NCI-H2029 (cell line): ENCODE results near the gene PLA2R1.

Source experiments
- DNase-seq: peaks from one replicate; lab custom pipeline; 2025; lab: John Stamatoyannopoulos, UW

PLA2R1 gene

DNA sequence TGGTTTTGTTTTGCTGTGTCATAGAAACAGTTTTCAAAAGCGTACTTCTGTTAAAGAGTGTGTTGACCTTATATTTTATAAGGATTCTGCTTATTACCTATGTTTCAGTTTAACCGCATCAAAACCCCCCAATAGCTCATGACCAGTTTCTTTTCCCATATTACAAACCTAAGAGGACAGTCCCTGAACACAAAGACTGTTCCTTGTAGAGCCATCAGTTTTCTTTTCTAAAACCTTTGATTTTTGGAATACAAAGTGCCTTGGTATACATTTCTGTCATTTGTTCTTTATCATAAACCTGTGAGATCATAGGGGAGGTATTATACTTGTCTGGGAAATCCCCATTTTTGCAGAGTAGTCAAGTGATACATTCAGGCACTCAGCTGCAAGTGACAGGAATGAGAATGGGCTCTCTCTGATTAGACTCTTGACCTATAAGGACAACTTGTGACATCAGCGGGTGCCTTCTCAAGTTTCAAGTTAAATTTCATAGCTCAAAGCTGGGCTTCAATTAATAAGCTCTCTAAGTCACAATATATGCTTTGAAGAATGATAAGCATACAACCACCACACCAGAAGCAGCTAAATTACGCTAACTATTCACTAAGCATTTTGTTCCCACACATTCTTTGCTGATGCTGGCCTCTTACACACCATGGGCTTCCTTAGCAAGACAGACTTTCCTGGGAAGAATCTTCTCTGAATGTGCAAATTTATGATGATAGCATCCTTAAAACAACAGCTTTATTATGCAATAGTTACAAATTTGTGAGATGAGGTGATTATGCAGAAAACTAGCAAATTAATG is 167.0 kb downstream of the PLA2R1 start:
- no peak for DNase-seq

DNA sequence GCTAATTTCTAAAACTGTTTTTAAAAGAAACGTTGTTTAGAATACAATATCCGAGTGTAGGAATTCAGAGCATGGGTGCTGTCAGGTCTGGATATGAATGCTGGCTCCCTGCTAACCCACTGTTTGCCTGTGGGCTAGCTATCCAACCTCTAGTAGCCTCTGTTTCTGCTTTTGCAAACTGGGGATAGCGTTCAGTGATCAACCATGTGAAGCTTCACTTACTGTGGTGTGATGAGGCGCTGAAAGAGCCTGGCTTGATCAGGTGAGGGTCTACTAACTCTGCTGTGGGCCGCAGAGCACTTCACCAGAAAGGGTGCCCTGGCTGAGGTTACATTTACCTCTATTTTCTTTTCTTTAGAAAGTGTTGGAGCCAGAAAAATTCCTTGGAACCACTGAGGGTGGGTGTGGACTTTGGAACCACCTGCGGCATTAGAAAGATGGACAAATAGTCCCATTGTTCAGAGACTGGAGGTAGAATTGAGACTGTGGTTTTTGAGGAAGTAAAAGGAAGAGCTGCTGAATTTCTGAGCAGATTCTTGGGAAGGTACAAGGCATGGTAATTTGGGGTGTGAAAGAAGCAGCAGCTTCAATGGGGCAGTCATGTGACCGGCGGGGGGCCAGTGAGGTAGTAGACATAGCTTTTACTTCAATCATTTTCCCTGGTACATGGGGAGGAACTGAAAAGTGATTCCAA is 168.1 kb downstream of the PLA2R1 start:
- no peak for DNase-seq

DNA sequence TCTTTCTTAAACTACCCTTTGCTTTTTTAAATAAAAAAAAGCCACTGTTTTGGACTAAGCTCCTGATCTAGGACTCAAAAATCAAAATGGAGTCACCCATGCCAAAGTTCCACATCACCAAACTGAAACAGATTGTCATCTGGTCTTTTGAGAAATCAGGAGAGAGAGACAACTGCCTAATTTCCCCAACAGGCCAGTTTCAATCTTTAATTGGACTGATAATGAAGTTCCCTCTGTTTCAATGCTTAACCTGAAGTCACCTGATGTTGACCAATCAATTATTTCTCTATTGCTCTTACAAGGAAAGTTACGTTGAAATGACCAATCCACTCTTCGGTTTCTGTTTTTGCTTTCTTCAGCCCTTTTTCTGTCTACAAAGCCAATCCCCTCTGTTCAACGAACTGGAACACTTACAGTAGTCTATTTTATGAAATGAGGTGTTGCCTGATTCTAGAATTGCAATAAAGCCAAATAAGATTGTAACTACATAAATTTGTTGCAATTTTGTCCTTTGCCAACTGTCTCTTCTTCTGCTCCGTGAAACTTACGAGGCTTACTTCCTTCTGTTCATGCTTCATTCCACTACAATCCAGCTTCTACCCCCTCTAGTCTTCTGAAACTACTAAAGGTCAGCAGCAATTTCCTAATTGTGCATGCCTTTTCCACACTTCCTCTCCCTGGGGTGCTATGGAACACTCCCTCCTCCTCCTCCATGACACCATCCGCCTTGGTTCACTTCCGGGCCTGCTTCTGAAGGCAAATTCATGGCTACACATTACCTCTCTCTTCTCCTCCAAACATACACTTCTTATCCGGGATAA is 169.2 kb downstream of the PLA2R1 start:
- no peak for DNase-seq

DNA sequence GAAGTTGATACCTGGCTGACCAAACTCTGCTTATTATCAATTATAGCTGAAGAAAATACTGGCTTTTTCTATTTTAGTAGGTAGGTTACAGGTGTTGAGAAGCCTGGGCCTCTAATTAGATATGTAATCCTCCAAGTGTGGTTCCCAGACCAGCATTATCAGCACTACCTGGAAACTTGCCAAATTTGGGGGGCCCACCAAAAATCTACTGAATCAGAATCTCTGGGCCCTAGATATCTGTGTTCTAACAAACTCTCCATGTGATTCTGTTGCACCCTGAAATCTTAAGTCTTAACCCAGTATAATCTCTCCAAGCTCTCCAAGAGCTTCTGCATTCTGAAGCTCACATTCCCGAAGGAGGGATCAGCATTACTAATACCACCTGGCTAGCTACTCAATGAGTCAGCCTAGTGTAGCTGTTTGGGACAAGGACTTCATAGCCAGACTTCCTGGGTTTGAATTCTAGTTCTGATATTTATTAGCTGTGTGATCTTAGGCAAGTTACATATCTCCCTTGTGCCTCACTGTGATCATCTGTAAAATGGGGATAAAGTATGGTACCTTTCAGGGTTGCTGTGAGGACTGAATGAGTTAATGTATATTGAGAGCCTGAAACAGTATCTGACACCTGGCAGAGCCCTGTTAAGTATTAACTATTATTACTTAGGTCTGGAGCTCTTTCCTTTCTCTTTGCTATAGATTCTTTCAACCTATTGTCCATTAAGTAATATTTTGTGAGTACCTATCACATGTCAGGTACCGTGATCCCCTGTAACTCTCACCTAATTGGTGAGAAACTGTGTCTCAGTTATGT is 170.3 kb downstream of the PLA2R1 start:
- no peak for DNase-seq

DNA sequence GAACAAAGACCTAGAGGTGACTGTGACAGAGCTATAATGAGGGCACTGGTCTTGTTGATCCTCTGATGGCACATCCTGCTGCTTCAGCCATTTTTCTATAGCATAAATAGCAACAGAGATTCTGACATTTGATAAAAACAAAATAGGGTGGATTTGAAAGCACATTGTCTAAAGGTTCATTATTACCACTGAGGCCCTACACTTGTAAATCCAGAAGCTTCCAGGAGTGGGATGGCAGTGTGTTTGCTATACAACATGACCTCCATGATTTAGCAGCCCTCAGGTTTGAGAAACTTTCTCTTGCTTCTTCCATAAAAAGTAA is 171.2 kb downstream of the PLA2R1 start:
- no peak for DNase-seq

DNA sequence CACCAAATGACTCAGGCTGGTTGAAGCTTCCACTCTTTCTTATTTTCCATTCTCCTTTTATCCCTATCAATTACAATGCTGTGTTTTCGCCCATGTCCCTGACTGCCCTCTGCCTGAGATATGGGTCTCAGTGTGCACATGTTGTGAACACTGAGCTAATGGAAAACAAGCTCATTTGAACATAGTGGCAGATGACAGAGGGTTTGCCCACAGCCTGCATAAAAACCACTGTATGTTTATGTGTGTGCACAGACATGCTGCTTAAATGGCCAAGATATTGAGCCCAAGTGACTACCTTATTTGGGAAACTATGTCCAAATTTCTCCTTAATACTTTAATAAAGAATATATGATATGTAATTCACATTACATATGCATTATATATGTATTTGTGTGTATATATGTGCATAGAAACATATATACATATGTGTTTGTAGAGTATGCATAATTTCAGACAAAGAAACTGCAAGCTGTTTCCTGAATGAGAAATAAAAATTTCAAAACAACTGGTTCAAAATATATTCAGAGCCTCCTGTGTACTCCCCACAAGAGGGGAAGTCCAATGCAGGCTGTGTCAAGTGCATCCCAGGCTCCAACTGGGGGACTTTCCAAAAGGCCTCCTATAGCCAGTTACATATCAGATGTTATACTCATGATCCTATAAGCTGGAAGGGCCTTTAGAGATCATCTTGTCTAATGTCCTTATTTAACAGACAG is 171.7 kb downstream of the PLA2R1 start:
- DNase-seq: no peak

DNA sequence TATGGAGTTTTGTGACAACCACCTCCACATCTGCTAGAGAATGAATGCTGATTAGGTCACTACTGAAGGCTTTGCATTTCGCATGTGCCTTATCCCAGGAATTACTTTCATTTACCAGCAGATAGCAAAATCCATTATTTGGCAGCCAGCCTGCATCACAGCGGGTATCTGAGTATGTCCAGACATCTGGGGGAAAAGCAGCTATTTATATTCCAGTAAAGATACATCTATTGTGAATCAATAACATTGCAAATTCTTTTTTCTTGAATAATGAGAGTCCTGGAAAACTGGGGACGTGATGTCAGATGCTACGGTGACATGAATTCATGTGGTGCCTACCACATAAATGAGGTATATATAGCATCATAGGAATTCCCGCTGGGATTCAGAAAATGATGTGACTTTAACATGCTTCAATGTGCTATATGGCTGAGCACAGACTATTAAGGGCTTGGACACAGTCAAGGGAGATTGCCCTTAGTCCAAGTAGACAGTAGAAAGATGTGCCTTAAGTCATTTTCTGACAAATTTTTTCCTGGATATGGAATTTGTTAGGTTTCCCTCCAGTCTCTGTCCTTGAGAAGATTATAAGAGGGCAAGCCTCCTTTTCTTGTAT is 180.2 kb downstream of the PLA2R1 start:
- no peak for DNase-seq
